Fibroblast of lung (primary cell): ENCODE data around the gene CD79B. TPM values are rescaled to one million over a fixed set of nuclear protein-coding genes. Genes with fewer than 3 reads are reported as not detected.

Experiments
- DNase-seq, 2 donors: peaks; one replicate each; pipeline versions ENCODE4 v3.0.0 to v3.0.0-alpha.2; 2010; ENCODE audit warnings: low read depth in 2 of 2
- H2AFZ ChIP-seq: 2 replicates; pipeline ENCODE4 v1.5.1; 2012; ENCODE audit warnings: low read length, control low read depth, inconsistent platforms
- H3K27ac ChIP-seq: 2 replicates; pipeline ENCODE4 v1.5.1; 2011; ENCODE audit warnings: low read length, control low read depth; ENCODE audit not compliant: insufficient read depth
- H3K27me3 ChIP-seq: 2 replicates; pipeline ENCODE4 v1.5.1; 2011; ENCODE audit warnings: mild to moderate bottlenecking, low read length; ENCODE audit not compliant: control insufficient read depth, insufficient read depth
- H3K36me3 ChIP-seq: 2 replicates; pipeline ENCODE4 v1.5.1; 2011; ENCODE audit warnings: low read length; ENCODE audit not compliant: control insufficient read depth, insufficient read depth
- H3K4me1 ChIP-seq: 2 replicates; pipeline ENCODE4 v1.5.1; 2011; ENCODE audit warnings: low read length; ENCODE audit not compliant: control insufficient read depth, insufficient read depth; ENCODE audit errors: extremely low read depth
- H3K4me2 ChIP-seq: 2 replicates; pipeline ENCODE4 v1.5.1; 2011; ENCODE audit warnings: low read length, control low read depth; ENCODE audit not compliant: insufficient read depth; ENCODE audit errors: extremely low read depth
- H3K4me3 ChIP-seq, 4 experiments: fragments of 200-600 bp in 1 of 4; sonication (generic) in 1 of 4; replicated peaks in 1 of 4; 2 replicates each; pipeline ENCODE4 v1.5.1; 2011 to 2016; ENCODE audit warnings: low read length in 4 of 4, low read depth in 3 of 4, mild to moderate bottlenecking in 3 of 4, control low read depth in 2 of 4, inconsistent platforms in 1 of 4, mixed read lengths in 1 of 4; ENCODE audit not compliant: insufficient read depth in 1 of 4; ENCODE audit errors: control extremely low read depth in 1 of 4
- H3K79me2 ChIP-seq: 2 replicates; pipeline ENCODE4 v1.5.1; 2012; ENCODE audit warnings: mild to moderate bottlenecking, low read length, inconsistent platforms; ENCODE audit not compliant: control insufficient read depth, insufficient read depth
- H3K9ac ChIP-seq: 2 replicates; pipeline ENCODE4 v1.5.1; 2011; ENCODE audit warnings: mild to moderate bottlenecking, low read length, control low read depth; ENCODE audit not compliant: insufficient read depth
- H3K9me3 ChIP-seq: 2 replicates; pipeline ENCODE4 v1.5.1; 2012; ENCODE audit warnings: low read depth, low read length; ENCODE audit not compliant: control insufficient read depth, insufficient read depth
- H4K20me1 ChIP-seq: 2 replicates; pipeline ENCODE4 v1.5.1; 2011; ENCODE audit warnings: low read length; ENCODE audit not compliant: control insufficient read depth, insufficient read depth; ENCODE audit errors: extremely low read depth
- CTCF ChIP-seq, 2 donors: IDR thresholded peaks in 1 of 2; conservative IDR thresholded peaks in 1 of 2; 1 replicate in 1 of 2; 2 replicates in 1 of 2; pipeline ENCODE4 v1.5.1; 2011 to 2012; ENCODE audit warnings: low read length in 2 of 2, control low read depth in 1 of 2, inconsistent platforms in 1 of 2, low read depth in 1 of 2, mild to moderate bottlenecking in 1 of 2
- EZH2 ChIP-seq: IDR thresholded peaks from 2 replicates; pipeline ENCODE4 v1.5.1; 2012; ENCODE audit warnings: low read length, control low read depth, mild to moderate bottlenecking; ENCODE audit errors: missing control alignments
- polyA plus RNA-seq, 2 donors: library from polyadenylated mRNA; depleted of rRNA in 1 of 2; stranded (reverse) in 1 of 2; unstranded in 1 of 2; fragments of >200 nt; gene quantifications; 2 replicates each; pipeline ENCODE4 v1.2.1, GENCODE V29; 2011 to 2012; ENCODE audit warnings: missing spikeins in 1 of 2
- total RNA-seq: library from RNA; depleted of rRNA; stranded (reverse); fragments of >200 nt; gene quantifications from 2 replicates; pipeline ENCODE4 v1.2.1, GENCODE V29; 2014

CD79B gene
- total and polyA plus RNA-seq, 2 donors (not counting 1 experiment from before 2014, with no cell fraction given): 0.17 to 0.72 TPM

- H3K4me2 ChIP-seq: no peak overlapping the region
- H3K4me1 ChIP-seq: no peaks in the 10 kb centered on the region
- H3K36me3 ChIP-seq: no peaks in the 10 kb centered on the region
- TF ChIP-seq CTCF (conservative IDR thresholded peaks at IDR 0.05 in 1 of 2, IDR thresholded peaks at IDR 0.05 in 1 of 2; ENCODE audit: low read depth in 1 of 2, low read length in 2 of 2) (no peak), EZH2 (no peak)
- H3K27ac ChIP-seq: no peak overlapping the region
- DNase-seq: peak in 1 of 2 donors; percentile 11
- no peaks in the 10 kb centered on the region for H3K9me3 ChIP-seq
- H3K4me3 ChIP-seq: no peak overlapping the region
- H3K27me3 ChIP-seq: no peaks in the 10 kb centered on the region
- no peak overlapping the region for H3K9ac ChIP-seq
- H3K79me2 ChIP-seq: no peaks in the 10 kb centered on the region
- no peak overlapping the region for H2AFZ ChIP-seq
- H4K20me1 ChIP-seq: no peaks in the 10 kb centered on the region
Measured at GRCh38 chr17:63967953-63968352, 35.8 kb upstream of the CD79B start.

- Histone ChIP-seq H3K4me2 (no peak overlapping the region), H3K27ac (no peak overlapping the region), H2AFZ (no peak overlapping the region), H4K20me1 (no peaks in the 10 kb centered on the region), H3K4me1 (no peaks in the 10 kb centered on the region), H3K27me3 (no peaks in the 10 kb centered on the region), H3K9ac (no peak overlapping the region), H3K9me3 (no peaks in the 10 kb centered on the region), H3K4me3 (no peak overlapping the region), H3K79me2 (no peaks in the 10 kb centered on the region), H3K36me3 (no peaks in the 10 kb centered on the region)
- TF ChIP-seq CTCF (conservative IDR thresholded peaks at IDR 0.05 in 1 of 2, IDR thresholded peaks at IDR 0.05 in 1 of 2; ENCODE audit: low read depth in 1 of 2, low read length in 2 of 2): no peak
- no peak for TF ChIP-seq EZH2
- DNase-seq: no peak
Measured at GRCh38 chr17:63966646-63967264, 34.6 kb upstream of the CD79B start.

GRCh38 chr17:63963123-63963522 is 31.0 kb upstream of the CD79B start:
- no peaks in the 10 kb centered on the region for H3K36me3 ChIP-seq
- no peaks in the 10 kb centered on the region for H3K27me3 ChIP-seq
- H3K9me3 ChIP-seq: no peaks in the 10 kb centered on the region
- TF ChIP-seq EZH2: no peak
- no peak for TF ChIP-seq CTCF (conservative IDR thresholded peaks at IDR 0.05 in 1 of 2, IDR thresholded peaks at IDR 0.05 in 1 of 2; ENCODE audit: low read depth in 1 of 2, low read length in 2 of 2)
- H4K20me1 ChIP-seq: no peaks in the 10 kb centered on the region
- H3K4me2 ChIP-seq: no peak overlapping the region
- no peak overlapping the region for H3K27ac ChIP-seq
- no peaks in the 10 kb centered on the region for H3K79me2 ChIP-seq
- H2AFZ ChIP-seq: no peak overlapping the region
- DNase-seq: no peak
- no peak overlapping the region for H3K9ac ChIP-seq
- H3K4me3 ChIP-seq: no peak overlapping the region
- no peaks in the 10 kb centered on the region for H3K4me1 ChIP-seq
